ENCODE results near the gene REEP6.
"Not testable (repeated sequence)": the region's sequence is repeated elsewhere in the genome, so short reads cannot be mapped to it uniquely, and the experiment has no call there.

Gene REEP6

GRCh38 chr19:1507763-1508506 is 17.0 kb downstream of the REEP6 start:
- peak; percentile 85 for DNase-seq (ENCODE audit: low spot score)

- DNase-seq (ENCODE audit: low spot score), result no peak
Observed at GRCh38 chr19:1508507-1508856, 17.5 kb downstream of the REEP6 start.

GRCh38 chr19:1509602-1510441 is 18.8 kb downstream of the REEP6 start:
- DNase-seq (ENCODE audit: low spot score), result no peak

DNA sequence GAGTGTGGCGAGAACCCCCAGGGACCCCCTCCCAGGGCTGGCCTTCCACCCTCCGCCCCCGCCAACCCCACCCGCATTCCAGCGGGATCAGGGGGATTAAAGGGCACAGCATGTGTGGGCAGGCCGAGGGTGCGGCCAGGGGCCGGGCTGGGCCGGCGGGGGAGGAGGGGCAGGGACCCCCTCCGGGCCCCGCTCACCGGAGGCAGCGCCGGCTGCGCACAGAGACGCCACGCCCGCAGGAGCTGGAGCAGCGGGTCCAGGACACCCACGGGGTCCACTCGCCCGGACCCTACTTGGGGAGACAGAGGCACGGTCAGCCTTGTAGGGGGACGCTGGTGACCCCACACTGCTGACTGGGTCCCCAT is 19.4 kb downstream of the REEP6 start:
- no peak for DNase-seq (ENCODE audit: low spot score)

GRCh38 chr19:1510807-1511206 is 19.8 kb downstream of the REEP6 start:
- DNase-seq (ENCODE audit: low spot score), result no peak

- no peak for DNase-seq (ENCODE audit: low spot score)
Observed at GRCh38 chr19:1511318-1512317, 20.6 kb downstream of the REEP6 start.

GRCh38 chr19:1512671-1513498 is 21.9 kb downstream of the REEP6 start, which contains the start of gene ADAMTSL5:
ADAMTSL5 (minus strand) TSS chr19:1513019; CDS start chr19:1510943, 2,076 bp downstream.
- DNase-seq (ENCODE audit: low spot score), result peak; percentile 8

DNA sequence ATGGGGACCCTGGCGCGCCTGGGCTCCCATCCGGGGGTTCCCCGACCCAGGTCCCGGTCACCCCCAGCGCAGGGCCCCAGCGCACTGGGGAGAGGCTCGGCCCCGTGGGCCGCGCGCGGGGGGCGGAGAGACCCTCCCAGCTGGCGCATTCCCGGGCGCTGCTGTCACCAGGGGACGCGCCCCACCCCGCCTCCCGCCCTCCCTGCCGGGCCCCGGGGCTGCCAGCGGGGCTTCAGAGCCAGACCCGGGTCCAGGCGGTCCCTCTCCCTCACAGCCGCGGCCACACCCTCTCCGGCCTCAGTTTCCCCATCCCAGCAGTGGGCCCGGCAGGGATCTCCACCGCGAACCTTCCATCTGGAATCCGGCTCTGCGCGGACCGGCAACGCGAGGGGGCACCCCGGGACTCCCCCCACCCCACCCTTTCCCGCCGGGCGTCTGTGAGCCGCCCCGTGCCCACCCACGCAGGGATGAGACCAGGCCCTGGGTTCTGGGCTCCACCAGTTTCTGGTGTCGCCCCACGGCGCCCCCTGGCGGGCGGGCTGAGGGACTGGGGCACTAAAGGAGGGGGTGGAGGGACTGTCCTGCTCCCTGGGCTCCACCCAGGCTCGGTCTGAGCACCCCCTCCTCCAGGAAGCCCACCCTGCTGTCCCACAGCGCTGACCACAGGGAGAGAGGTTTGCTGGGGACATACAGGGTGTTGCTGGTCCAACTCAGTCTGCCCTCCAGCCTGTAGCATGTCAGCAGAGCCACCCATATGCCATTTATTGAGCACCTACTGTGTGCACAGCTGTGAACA is 22.7 kb downstream of the REEP6 start:
- peak; percentile 67 for DNase-seq (ENCODE audit: low spot score)

DNA sequence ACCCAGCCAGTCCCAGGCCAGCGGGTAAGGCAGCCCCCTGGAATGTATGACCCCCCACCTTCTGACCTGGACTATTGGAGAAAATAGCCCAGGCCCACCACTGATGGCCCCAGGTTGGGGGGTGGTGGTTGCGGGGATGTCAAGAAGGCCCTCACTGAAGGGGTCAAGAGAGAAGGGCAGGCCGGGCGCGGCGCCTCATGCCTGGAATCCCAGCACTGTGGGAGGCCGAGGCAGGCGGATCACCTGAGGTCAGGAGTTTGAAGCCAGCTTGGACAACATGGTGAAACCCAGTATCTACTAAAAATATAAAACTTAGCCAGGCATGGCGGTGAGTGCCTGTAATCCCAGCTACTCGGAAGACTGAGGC is 23.3 kb downstream of the REEP6 start:
- DNase-seq (ENCODE audit: low spot score), result no peak

GRCh38 chr19:1514986-1515721 is 24.2 kb downstream of the REEP6 start:
- DNase-seq (ENCODE audit: low spot score), result no peak

- DNase-seq (ENCODE audit: low spot score), result no peak
Observed at GRCh38 chr19:1516395-1516753, 25.4 kb downstream of the REEP6 start.

GRCh38 chr19:1518471-1518870 is 27.5 kb downstream of the REEP6 start:
- DNase-seq (ENCODE audit: low spot score), result no peak

GRCh38 chr19:1519802-1520201 is 28.8 kb downstream of the REEP6 start:
- DNase-seq (ENCODE audit: low spot score), result not testable (repeated sequence)

DNA sequence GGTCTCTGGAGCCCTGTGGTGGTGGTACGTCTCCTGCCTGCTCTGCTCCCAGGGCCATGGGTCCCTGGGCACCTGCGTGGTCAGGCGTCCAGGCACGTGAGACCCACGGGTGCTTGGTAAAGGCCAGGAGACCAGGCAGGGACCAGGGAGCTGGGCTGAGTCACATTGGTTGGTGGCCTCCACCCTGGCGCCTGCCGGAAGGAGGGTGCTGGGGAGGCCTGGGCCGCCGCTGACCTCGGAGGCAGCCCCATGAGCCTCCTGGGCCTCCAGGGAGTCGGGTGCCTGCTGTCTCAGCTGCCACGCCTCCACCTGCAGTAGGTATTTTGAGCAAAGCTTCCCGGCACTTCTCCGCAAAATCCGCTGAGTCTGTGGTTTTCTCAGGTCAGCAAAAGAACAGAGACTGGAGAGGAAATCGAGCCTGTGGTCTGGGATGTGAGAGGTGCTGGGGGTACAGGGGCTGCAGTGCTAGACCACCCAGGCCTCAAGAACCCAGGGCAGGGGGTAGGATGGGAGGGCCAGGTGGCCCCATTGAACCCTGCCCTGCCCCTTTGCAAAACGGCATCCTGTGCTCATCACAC is 29.3 kb downstream of the REEP6 start:
- no peak for DNase-seq (ENCODE audit: low spot score)

DNA sequence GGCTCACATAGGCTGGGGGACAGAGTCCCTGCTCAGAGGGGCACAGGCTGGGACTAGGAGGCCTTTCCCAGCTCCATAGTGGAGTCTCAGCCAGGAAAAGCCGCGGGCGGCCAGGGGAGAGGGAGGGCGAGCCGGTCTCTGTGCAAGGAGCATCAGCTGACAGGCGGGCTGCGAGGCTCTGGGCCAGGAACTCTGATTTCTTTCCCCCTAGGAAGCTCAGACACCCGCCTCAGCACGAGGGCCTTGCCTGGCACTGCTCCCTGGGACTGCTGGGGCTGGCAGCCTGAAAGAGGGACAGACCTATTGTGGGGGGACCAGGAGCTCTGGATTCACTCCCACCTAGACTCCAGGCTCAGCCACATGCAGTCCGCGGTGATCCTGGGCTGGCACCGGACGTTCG is 30.7 kb downstream of the REEP6 start:
- no peak for DNase-seq (ENCODE audit: low spot score)

DNA sequence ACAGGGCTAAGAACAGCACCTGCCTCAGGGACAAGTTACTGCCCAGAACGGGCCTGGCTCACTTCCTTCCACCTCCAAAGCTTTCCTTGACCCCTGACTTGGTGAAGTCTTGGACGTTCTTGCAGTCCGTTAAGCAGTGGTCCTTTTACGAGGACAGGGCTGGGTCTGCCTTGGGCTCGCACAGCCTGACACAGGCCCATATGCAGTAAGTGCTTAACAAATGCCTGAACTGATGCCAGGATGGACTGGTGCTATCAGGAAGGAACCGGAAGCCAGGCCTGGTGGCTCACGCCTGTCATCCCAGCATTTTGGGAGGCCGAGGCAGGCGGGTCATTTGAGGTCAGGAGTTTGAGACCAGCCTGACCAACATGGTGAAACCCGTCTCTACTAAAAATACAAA is 31.1 kb downstream of the REEP6 start:
- no peak for DNase-seq (ENCODE audit: low spot score)

GRCh38 chr19:1522838-1523237 is 31.9 kb downstream of the REEP6 start:
- no peak for DNase-seq (ENCODE audit: low spot score)

GRCh38 chr19:1523412-1524286 is 32.7 kb downstream of the REEP6 start, which contains the start of gene PLK5:
PLK5 (plus strand) TSS chr19:1524077; CDS start chr19:1526997, 2,920 bp downstream.
- DNase-seq (ENCODE audit: low spot score), result no peak

All from hematopoietic multipotent progenitor cell treated with erythropoietin and hydrocortisone succinate and interleukin-3 and kit ligand, for 17 days (in vitro differentiated cells).